ENCODE data around the gene BCAS4.
"Not testable (repeated sequence)": the region's sequence is repeated elsewhere in the genome, so short reads cannot be mapped to it uniquely, and the experiment has no call there.

BCAS4 gene

GRCh38 chr20:50799890-50800550 is 5.2 kb downstream of the BCAS4 start:
- Histone ChIP-seq H3K9me3 (ENCODE audit: insufficient read depth, low read length, severe bottlenecking) (no peaks in the 10 kb centered on the region), H4K20me1 (ENCODE audit: insufficient read depth, low read length) (peaks cover 5% of the 10 kb centered on the region; the same call in 1 of the 2 replicates), H3K9ac (ENCODE audit: low read depth, low read length) (no peak overlapping the region), H3K4me2 (ENCODE audit: insufficient read depth, low read length) (no peak overlapping the region), H3K36me3 (ENCODE audit: insufficient read depth, low read length) (no peaks in the 10 kb centered on the region), H2AFZ (ENCODE audit: low read depth, low read length) (no peak overlapping the region), H3K27me3 (ENCODE audit: insufficient read depth, low read length, poor library complexity) (peaks cover 35% of the 10 kb centered on the region), H3K27ac (ENCODE audit: low read length) (no peak overlapping the region), H3K79me2 (ENCODE audit: insufficient read depth, low read length) (no peaks in the 10 kb centered on the region), H3K4me1 (ENCODE audit: insufficient read depth, low read length) (peaks cover 3% of the 10 kb centered on the region), H3K4me3 (ENCODE audit: low read depth in 1 of 2, low read length in 2 of 2) (no peak overlapping the region)
- DNase-seq (no peak), ATAC-seq (ENCODE audit: insufficient read depth, low read depth) (no peak)
- TF ChIP-seq EZH2 (IDR thresholded peaks at IDR 0.05; ENCODE audit: borderline replicate concordance, low read depth, low read length, severe bottlenecking) (no peak), CTCF (IDR thresholded peaks at IDR 0.05; ENCODE audit: borderline replicate concordance, extremely low read depth, low read length, poor library complexity, severe bottlenecking) (no peak)

GRCh38 chr20:50800986-50801746 is 6.3 kb downstream of the BCAS4 start:
- H2AFZ ChIP-seq (ENCODE audit: low read depth, low read length); H3K9ac ChIP-seq (ENCODE audit: low read depth, low read length); H3K79me2 ChIP-seq (ENCODE audit: insufficient read depth, low read length); ATAC-seq (ENCODE audit: insufficient read depth, low read depth); H3K9me3 ChIP-seq (ENCODE audit: insufficient read depth, low read length, severe bottlenecking); H3K4me1 ChIP-seq (ENCODE audit: insufficient read depth, low read length); H4K20me1 ChIP-seq (ENCODE audit: insufficient read depth, low read length); H3K27ac ChIP-seq (ENCODE audit: low read length); H3K4me3 ChIP-seq (ENCODE audit: low read depth in 1 of 2, low read length in 2 of 2); H3K4me2 ChIP-seq (ENCODE audit: insufficient read depth, low read length); DNase-seq; H3K36me3 ChIP-seq (ENCODE audit: insufficient read depth, low read length): not testable (repeated sequence)
- H3K27me3 ChIP-seq (ENCODE audit: insufficient read depth, low read length, poor library complexity): peaks cover 35% of the 10 kb centered on the region

GRCh38 chr20:50801747-50802125 is 6.9 kb downstream of the BCAS4 start:
- no peak overlapping the region for H3K27ac ChIP-seq (ENCODE audit: low read length)
- H4K20me1 ChIP-seq (ENCODE audit: insufficient read depth, low read length): 0 out of 2 replicates have a peak, but pooled peaks cover 5% of the 10 kb centered on the region
- no peak overlapping the region for H3K4me2 ChIP-seq (ENCODE audit: insufficient read depth, low read length)
- ATAC-seq (ENCODE audit: insufficient read depth, low read depth): no peak
- no peaks in the 10 kb centered on the region for H3K79me2 ChIP-seq (ENCODE audit: insufficient read depth, low read length)
- H3K9ac ChIP-seq (ENCODE audit: low read depth, low read length): no peak overlapping the region
- DNase-seq: no peak
- H3K36me3 ChIP-seq (ENCODE audit: insufficient read depth, low read length): no peaks in the 10 kb centered on the region
- no peak overlapping the region for H3K4me3 ChIP-seq (ENCODE audit: low read depth in 1 of 2, low read length in 2 of 2)
- no peaks in the 10 kb centered on the region for H3K9me3 ChIP-seq (ENCODE audit: insufficient read depth, low read length, severe bottlenecking)
- H3K4me1 ChIP-seq (ENCODE audit: insufficient read depth, low read length): no peaks in the 10 kb centered on the region
- peaks cover 37% of the 10 kb centered on the region for H3K27me3 ChIP-seq (ENCODE audit: insufficient read depth, low read length, poor library complexity)
- no peak for TF ChIP-seq CTCF (IDR thresholded peaks at IDR 0.05; ENCODE audit: borderline replicate concordance, extremely low read depth, low read length, poor library complexity, severe bottlenecking)
- H2AFZ ChIP-seq (ENCODE audit: low read depth, low read length): no peak overlapping the region

GRCh38 chr20:50802289-50802688 is 7.4 kb downstream of the BCAS4 start:
- DNase-seq: no peak
- Histone ChIP-seq H3K4me2 (ENCODE audit: insufficient read depth, low read length) (no peak overlapping the region), H4K20me1 (ENCODE audit: insufficient read depth, low read length) (0 out of 2 replicates have a peak, but pooled peaks cover 5% of the 10 kb centered on the region), H3K9me3 (ENCODE audit: insufficient read depth, low read length, severe bottlenecking) (no peaks in the 10 kb centered on the region), H3K79me2 (ENCODE audit: insufficient read depth, low read length) (no peaks in the 10 kb centered on the region), H2AFZ (ENCODE audit: low read depth, low read length) (no peak overlapping the region), H3K4me1 (ENCODE audit: insufficient read depth, low read length) (no peaks in the 10 kb centered on the region), H3K36me3 (ENCODE audit: insufficient read depth, low read length) (no peaks in the 10 kb centered on the region), H3K27me3 (ENCODE audit: insufficient read depth, low read length, poor library complexity) (peaks cover 34% of the 10 kb centered on the region), H3K4me3 (ENCODE audit: low read depth in 1 of 2, low read length in 2 of 2) (no peak overlapping the region), H3K27ac (ENCODE audit: low read length) (no peak overlapping the region), H3K9ac (ENCODE audit: low read depth, low read length) (no peak overlapping the region)
- ATAC-seq (ENCODE audit: insufficient read depth, low read depth): no peak
- TF ChIP-seq EZH2 (IDR thresholded peaks at IDR 0.05; ENCODE audit: borderline replicate concordance, low read depth, low read length, severe bottlenecking): no peak
- TF ChIP-seq CTCF (IDR thresholded peaks at IDR 0.05; ENCODE audit: borderline replicate concordance, extremely low read depth, low read length, poor library complexity, severe bottlenecking): no peak

Data from DND-41 (cell line).